ENCODE results near the gene CNTNAP2. TPM values are rescaled to one million over a fixed set of nuclear protein-coding genes. Genes with fewer than 3 reads are reported as not detected.

Gene CNTNAP2
- total RNA-seq, 4 donors from 2014 or later, result 0.29 to 0.88 (median 0.33) TPM; not detected in 1

DNA sequence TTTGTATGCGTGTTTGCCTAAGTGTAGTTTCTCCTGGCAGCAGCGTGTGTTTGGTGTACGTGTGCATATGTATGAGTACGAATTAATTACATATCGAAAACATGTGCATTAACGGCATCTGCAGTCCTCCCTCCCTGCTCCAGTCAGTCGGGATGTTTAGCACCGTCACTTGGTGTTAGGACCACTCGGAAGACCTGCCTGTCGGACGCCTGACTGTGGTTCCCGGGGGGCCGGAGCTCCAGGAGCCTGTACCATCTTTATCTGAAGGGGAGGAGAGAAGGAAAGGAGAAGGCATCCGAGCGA is 1.1 kb upstream of the CNTNAP2 start:
- H3K27ac ChIP-seq, result no peak overlapping the region
- WGBS, 2 donors, result 11 to 13% methylated on average over 15 of the region's 15 CpGs
- H3K9me3 ChIP-seq, result no peaks in the 10 kb centered on the region
- DNase-seq, result no peak
- intact Hi-C loops (cut with DNase I), result no loop called here
- no peaks in the 10 kb centered on the region for H3K36me3 ChIP-seq
- H3K4me3 ChIP-seq (replicated peaks in 1 of 3), result peak overlapping the region in 1 of 3 donors; percentile 17
- no peak for TF ChIP-seq CTCF (IDR thresholded peaks at IDR 0.05)
- H3K4me1 ChIP-seq, result peaks cover 8 to 9% of the 10 kb centered on the region in 2 donors
- no peaks in the 10 kb centered on the region for H3K27me3 ChIP-seq

DNA sequence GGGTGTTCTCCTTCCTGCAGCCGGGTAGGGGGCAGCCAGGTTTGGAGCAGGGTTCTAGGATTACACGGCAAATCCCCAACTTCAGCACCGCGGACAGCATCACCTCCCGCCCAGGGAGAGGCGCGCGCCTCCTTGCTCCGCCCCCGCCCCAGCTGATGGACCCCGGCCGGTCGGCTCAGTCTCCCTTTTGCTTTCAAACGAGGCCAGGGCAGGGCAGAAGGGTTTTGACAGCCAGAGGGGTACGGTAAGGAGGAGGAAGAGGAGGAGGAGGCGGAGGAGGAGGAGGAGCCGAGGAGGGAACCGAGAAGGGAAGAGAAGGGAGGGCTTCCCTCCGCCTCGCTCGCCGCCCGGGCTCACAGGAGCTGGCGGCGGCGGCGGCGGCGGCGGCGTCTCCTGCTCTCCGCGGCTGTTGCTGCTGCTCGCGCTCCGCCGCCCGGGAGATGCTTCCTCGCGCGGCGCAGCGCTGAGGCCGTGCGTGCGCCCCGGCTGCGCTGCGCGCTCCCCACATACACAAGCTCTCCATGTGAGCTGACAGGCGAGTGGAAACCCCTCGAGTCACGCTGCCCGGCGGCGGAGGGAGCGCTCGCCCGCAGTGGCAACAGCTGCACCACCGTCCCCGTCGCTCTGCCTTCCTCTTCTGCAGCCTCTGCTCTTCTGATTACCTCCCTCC is 615 bp upstream of the CNTNAP2 start:
- intact Hi-C loops (cut with DNase I), result no loop called here
- H3K9me3 ChIP-seq, result no peaks in the 10 kb centered on the region
- peak overlapping the region in 1 of 3 donors; percentile 17 for H3K4me3 ChIP-seq (replicated peaks in 1 of 3)
- DNase-seq, result peak; percentile 51 to 61
- 1 to 4% methylated on average over 44 to 58 of the region's 62 CpGs for WGBS, 2 donors
- H3K27ac ChIP-seq, result no peak overlapping the region
- no peaks in the 10 kb centered on the region for H3K27me3 ChIP-seq
- H3K4me1 ChIP-seq, result peaks cover 8 to 9% of the 10 kb centered on the region in 2 donors
- H3K36me3 ChIP-seq, result no peaks in the 10 kb centered on the region
- TF ChIP-seq CTCF (IDR thresholded peaks at IDR 0.05), result no peak
- no peak for TF ChIP-seq POLR2A (IDR thresholded peaks at IDR 0.05)

- intact Hi-C loops (cut with DNase I), result no loop called here
Observed at GRCh38 chr7:146117576-146117975, 975 bp downstream of the CNTNAP2 start.

DNA sequence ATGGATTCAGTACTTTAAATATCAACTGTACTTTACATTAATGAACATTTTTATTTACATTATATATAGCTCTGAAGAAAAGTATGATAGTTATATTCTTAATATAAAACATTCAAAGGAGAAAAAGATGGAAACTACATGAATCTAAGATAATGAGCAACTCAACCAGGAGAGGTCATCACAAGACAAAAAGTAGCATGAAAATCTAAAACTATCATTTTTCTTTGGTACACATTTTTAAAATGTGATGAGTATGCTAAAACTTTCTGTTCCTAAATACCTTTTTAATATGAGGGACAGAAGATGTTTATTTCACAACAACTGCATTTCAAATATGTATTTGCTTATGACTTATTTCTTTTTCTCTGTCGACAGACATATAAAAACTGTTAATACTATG is 2.4 kb downstream of the CNTNAP2 start:
- no peak overlapping the region for H3K4me3 ChIP-seq (replicated peaks in 1 of 3)
- H3K9me3 ChIP-seq, result no peaks in the 10 kb centered on the region
- intact Hi-C loops (cut with DNase I), result no loop called here
- H3K27me3 ChIP-seq, result no peaks in the 10 kb centered on the region
- no peak overlapping the region for H3K27ac ChIP-seq
- DNase-seq, result no peak
- 80 to 88% methylated on average over 1 of the region's 1 CpG for WGBS, 2 donors
- peaks cover 8 to 9% of the 10 kb centered on the region in 2 donors for H3K4me1 ChIP-seq
- TF ChIP-seq POLR2A (IDR thresholded peaks at IDR 0.05), result no peak
- TF ChIP-seq CTCF (IDR thresholded peaks at IDR 0.05), result no peak
- H3K36me3 ChIP-seq, result no peaks in the 10 kb centered on the region

More at GRCh38 chr7:146117576-146117975, 975 bp downstream of the CNTNAP2 start:
- Histone ChIP-seq H3K4me3 (replicated peaks in 1 of 3) (no peak overlapping the region), H3K27me3 (no peaks in the 10 kb centered on the region), H3K36me3 (no peaks in the 10 kb centered on the region), H3K9me3 (no peaks in the 10 kb centered on the region), H3K4me1 (peaks cover 8 to 9% of the 10 kb centered on the region in 2 donors), H3K27ac (no peak overlapping the region)
- TF ChIP-seq CTCF (IDR thresholded peaks at IDR 0.05), result no peak
- TF ChIP-seq POLR2A (IDR thresholded peaks at IDR 0.05), result no peak
- 45 to 47% methylated on average over 5 of the region's 5 CpGs for WGBS, 2 donors
- DNase-seq, result no peak

- TF ChIP-seq POLR2A (IDR thresholded peaks at IDR 0.05), result no peak
- no peak overlapping the region for H3K27ac ChIP-seq
- H3K27me3 ChIP-seq, result no peaks in the 10 kb centered on the region
- H3K4me3 ChIP-seq (replicated peaks in 1 of 3), result no peak overlapping the region
- H3K36me3 ChIP-seq, result no peaks in the 10 kb centered on the region
- no peaks in the 10 kb centered on the region for H3K9me3 ChIP-seq
- WGBS, 2 donors, result 83 to 85% methylated on average over 5 of the region's 5 CpGs
- intact Hi-C loops (cut with DNase I), result no loop called here
- DNase-seq, result no peak
- no peaks in the 10 kb centered on the region for H3K4me1 ChIP-seq
Observed at GRCh38 chr7:146123715-146124114, 7.1 kb downstream of the CNTNAP2 start.
